Activated naive CD8-positive, alpha-beta T cell treated with anti-CD3 and anti-CD28 coated beads, Interleukin-2, amount 10 ng/mL, durations not matched to agents 7 days and 5 days (primary cell): ENCODE data around the gene UPP1. TPM values are rescaled to one million over a fixed set of nuclear protein-coding genes. Genes with fewer than 3 reads are reported as not detected.

Experiments
- total RNA-seq, 2 experiments: library from RNA; stranded (reverse); gene quantifications; one replicate each; pipeline ENCODE4 v1.2.3, GENCODE V29; 2021

The UPP1 gene
- total RNA-seq, 2 experiments from 2014 or later: 50.4 to 55.1 TPM

Other genes with a start within 250 kb of the UPP1 start
- gene PKD1L1, start 140.8 kb upstream of the UPP1 start, total RNA-seq: under 1 TPM; 0.17 to 0.34 TPM
- 10 to 100 TPM; 40.6 to 44.9 TPM for gene HUS1, start 109.7 kb upstream of the UPP1 start, total RNA-seq
- not detected for gene SUN3, start 60.2 kb upstream of the UPP1 start, total RNA-seq
- gene C7orf57, start 53.7 kb upstream of the UPP1 start, total RNA-seq: under 1 TPM; 0.14 to 0.40 TPM
- under 1 TPM; 0.06 to 0.17 TPM for gene ABCA13, start 82.2 kb downstream of the UPP1 start, total RNA-seq